HG02642 (cell line): ENCODE results near the gene C12orf76.
A peak's percentile ranks its signal among the peaks of the same experiment; 100 is the strongest.
"Not testable (repeated sequence)": the region's sequence is repeated elsewhere in the genome, so short reads cannot be mapped to it uniquely, and the experiment has no call there.

Source experiments
- ATAC-seq: cut with Tn5 transposase; IDR thresholded peaks from one replicate; pipeline ENCODE4 v1.9.1; 2021; ENCODE audit warnings: mild to moderate bottlenecking; ENCODE audit not compliant: unreplicated experiment, poor library complexity

Gene C12orf76

GRCh38 chr12:110048242-110049027, at the start of gene C12orf76:
Gene C12orf76 (minus strand): TSS chr12:110048522. CDS start chr12:110048495, 27 bp downstream.
- ATAC-seq = peak; percentile 98

- no peak for ATAC-seq
Observed at GRCh38 chr12:110093631-110094311, 45.4 kb upstream of the C12orf76 start.

- no peak for ATAC-seq
Observed at GRCh38 chr12:110091136-110091711, 42.9 kb upstream of the C12orf76 start.

GRCh38 chr12:110090266-110091135, 42.2 kb upstream of the C12orf76 start:
- no peak for ATAC-seq

GRCh38 chr12:110088936-110089335, 40.6 kb upstream of the C12orf76 start:
- no peak for ATAC-seq

- ATAC-seq = not testable (repeated sequence)
Observed at GRCh38 chr12:110088216-110088615, 39.9 kb upstream of the C12orf76 start.

GRCh38 chr12:110084314-110085015, 36.1 kb upstream of the C12orf76 start:
- no peak for ATAC-seq

- no peak for ATAC-seq
Observed at GRCh38 chr12:110080410-110080809, 32.1 kb upstream of the C12orf76 start.

- peak; percentile 82 for ATAC-seq
Observed at GRCh38 chr12:110079477-110080400, 31.4 kb upstream of the C12orf76 start.

- ATAC-seq = no peak
Observed at GRCh38 chr12:110077800-110078199, 29.5 kb upstream of the C12orf76 start.

- no peak for ATAC-seq
Observed at GRCh38 chr12:110075880-110076279, 27.6 kb upstream of the C12orf76 start.

GRCh38 chr12:110074089-110074488, 25.8 kb upstream of the C12orf76 start:
- no peak for ATAC-seq

- ATAC-seq = no peak
Observed at GRCh38 chr12:110073049-110073831, 24.9 kb upstream of the C12orf76 start.

GRCh38 chr12:110072636-110073035, 24.3 kb upstream of the C12orf76 start:
- ATAC-seq = not testable (repeated sequence)

GRCh38 chr12:110071967-110072366, 23.6 kb upstream of the C12orf76 start:
- no peak for ATAC-seq

- no peak for ATAC-seq
Observed at GRCh38 chr12:110071504-110071903, 23.2 kb upstream of the C12orf76 start.

GRCh38 chr12:110068654-110069053, 20.3 kb upstream of the C12orf76 start:
- ATAC-seq = no peak

GRCh38 chr12:110068115-110068514, 19.8 kb upstream of the C12orf76 start:
- ATAC-seq = not testable (repeated sequence)
